ENCODE measurements around the gene ATP6V0C.

DNA sequence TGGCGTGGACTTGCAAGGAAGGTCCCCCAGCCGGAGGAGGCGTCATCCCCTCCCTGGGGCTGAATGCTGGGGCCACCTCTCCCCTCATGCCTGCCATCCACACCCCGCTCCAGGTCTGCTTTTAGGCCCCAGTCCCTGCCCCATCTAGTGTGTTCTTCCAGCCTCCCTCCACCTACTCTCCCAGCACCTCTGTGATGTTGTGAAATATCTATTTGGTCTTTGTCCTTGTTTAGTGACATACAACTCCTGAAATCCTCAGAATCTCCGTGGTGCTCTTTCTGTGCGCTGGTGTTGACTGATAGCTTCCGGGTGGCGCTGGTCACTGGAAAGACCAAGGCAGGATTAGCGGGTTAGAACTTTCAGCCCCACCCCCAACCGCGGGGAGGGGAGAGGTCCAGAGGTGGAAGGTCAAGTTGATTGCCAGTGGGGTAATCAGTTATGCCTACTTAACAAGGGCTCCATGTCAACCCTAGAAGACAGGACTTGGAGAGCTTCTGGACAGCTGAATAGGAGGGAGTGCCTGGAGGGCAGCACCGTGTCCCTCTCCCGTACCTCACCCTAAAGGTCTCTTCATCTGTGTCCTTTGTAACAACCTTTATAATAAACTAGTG is 28.7 kb upstream of the ATP6V0C start:
- TF ChIP-seq, protein P1, sequence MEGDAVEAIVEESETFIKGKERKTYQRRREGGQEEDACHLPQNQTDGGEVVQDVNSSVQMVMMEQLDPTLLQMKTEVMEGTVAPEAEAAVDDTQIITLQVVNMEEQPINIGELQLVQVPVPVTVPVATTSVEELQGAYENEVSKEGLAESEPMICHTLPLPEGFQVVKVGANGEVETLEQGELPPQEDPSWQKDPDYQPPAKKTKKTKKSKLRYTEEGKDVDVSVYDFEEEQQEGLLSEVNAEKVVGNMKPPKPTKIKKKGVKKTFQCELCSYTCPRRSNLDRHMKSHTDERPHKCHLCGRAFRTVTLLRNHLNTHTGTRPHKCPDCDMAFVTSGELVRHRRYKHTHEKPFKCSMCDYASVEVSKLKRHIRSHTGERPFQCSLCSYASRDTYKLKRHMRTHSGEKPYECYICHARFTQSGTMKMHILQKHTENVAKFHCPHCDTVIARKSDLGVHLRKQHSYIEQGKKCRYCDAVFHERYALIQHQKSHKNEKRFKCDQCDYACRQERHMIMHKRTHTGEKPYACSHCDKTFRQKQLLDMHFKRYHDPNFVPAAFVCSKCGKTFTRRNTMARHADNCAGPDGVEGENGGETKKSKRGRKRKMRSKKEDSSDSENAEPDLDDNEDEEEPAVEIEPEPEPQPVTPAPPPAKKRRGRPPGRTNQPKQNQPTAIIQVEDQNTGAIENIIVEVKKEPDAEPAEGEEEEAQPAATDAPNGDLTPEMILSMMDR (IDR thresholded peaks at IDR 0.05; ENCODE audit: low read depth, low read length, missing input control), result no peak
- TF ChIP-seq TAF1 (conservative IDR thresholded peaks at IDR 0.05) (no peak), SP1 (IDR thresholded peaks at IDR 0.05) (peak; percentile 81), YY1 (IDR thresholded peaks at IDR 0.05) (no peak), RAD21 (IDR thresholded peaks at IDR 0.05) (peak; percentile 41 to 60), GABPA (IDR thresholded peaks at IDR 0.05 in 1 of 2, conservative IDR thresholded peaks at IDR 0.05 in 1 of 2) (peak in 1 of 2 donors; percentile 76), FOXA1 (IDR thresholded peaks at IDR 0.05) (peak; percentile 56), JUND (IDR thresholded peaks at IDR 0.05) (peak in 1 of 2 donors; percentile 23), HNF4G (IDR thresholded peaks at IDR 0.05) (peak; percentile 29)
- TF ChIP-seq, protein P2, sequence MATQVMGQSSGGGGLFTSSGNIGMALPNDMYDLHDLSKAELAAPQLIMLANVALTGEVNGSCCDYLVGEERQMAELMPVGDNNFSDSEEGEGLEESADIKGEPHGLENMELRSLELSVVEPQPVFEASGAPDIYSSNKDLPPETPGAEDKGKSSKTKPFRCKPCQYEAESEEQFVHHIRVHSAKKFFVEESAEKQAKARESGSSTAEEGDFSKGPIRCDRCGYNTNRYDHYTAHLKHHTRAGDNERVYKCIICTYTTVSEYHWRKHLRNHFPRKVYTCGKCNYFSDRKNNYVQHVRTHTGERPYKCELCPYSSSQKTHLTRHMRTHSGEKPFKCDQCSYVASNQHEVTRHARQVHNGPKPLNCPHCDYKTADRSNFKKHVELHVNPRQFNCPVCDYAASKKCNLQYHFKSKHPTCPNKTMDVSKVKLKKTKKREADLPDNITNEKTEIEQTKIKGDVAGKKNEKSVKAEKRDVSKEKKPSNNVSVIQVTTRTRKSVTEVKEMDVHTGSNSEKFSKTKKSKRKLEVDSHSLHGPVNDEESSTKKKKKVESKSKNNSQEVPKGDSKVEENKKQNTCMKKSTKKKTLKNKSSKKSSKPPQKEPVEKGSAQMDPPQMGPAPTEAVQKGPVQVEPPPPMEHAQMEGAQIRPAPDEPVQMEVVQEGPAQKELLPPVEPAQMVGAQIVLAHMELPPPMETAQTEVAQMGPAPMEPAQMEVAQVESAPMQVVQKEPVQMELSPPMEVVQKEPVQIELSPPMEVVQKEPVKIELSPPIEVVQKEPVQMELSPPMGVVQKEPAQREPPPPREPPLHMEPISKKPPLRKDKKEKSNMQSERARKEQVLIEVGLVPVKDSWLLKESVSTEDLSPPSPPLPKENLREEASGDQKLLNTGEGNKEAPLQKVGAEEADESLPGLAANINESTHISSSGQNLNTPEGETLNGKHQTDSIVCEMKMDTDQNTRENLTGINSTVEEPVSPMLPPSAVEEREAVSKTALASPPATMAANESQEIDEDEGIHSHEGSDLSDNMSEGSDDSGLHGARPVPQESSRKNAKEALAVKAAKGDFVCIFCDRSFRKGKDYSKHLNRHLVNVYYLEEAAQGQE (IDR thresholded peaks at IDR 0.05), result no peak
- TF ChIP-seq, protein P3, sequence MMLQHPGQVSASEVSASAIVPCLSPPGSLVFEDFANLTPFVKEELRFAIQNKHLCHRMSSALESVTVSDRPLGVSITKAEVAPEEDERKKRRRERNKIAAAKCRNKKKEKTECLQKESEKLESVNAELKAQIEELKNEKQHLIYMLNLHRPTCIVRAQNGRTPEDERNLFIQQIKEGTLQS (IDR thresholded peaks at IDR 0.05), result no peak
- TF ChIP-seq, protein P4, sequence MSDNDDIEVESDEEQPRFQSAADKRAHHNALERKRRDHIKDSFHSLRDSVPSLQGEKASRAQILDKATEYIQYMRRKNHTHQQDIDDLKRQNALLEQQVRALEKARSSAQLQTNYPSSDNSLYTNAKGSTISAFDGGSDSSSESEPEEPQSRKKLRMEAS (IDR thresholded peaks at IDR 0.05), result no peak
- TF ChIP-seq, protein P5, sequence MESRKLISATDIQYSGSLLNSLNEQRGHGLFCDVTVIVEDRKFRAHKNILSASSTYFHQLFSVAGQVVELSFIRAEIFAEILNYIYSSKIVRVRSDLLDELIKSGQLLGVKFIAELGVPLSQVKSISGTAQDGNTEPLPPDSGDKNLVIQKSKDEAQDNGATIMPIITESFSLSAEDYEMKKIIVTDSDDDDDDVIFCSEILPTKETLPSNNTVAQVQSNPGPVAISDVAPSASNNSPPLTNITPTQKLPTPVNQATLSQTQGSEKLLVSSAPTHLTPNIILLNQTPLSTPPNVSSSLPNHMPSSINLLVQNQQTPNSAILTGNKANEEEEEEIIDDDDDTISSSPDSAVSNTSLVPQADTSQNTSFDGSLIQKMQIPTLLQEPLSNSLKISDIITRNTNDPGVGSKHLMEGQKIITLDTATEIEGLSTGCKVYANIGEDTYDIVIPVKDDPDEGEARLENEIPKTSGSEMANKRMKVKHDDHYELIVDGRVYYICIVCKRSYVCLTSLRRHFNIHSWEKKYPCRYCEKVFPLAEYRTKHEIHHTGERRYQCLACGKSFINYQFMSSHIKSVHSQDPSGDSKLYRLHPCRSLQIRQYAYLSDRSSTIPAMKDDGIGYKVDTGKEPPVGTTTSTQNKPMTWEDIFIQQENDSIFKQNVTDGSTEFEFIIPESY (IDR thresholded peaks at IDR 0.05), result no peak

Measured in liver (tissue), 3 donors.